HCT116 (cell line): ENCODE results near the gene STK31. TPM values are rescaled to one million over a fixed set of nuclear protein-coding genes. Genes with fewer than 3 reads are reported as not detected.

ENCODE experiments used
- ATAC-seq: fragments of 200-7000 bp; cut with Tn5 transposase; 2 replicates; pipeline ENCODE4 v1.9.1; 2020; ENCODE audit warnings: mild to moderate bottlenecking, moderate library complexity
- BruUV-seq: library from RNA; stranded (reverse); fragments of 400-500 nt; replicated peaks from 2 replicates; lab custom pipeline; 2021; lab: Mats Ljungman, UMichigan
- CTCF ChIA-PET: fragments of 300-600 bp; sonication (Branson Sonifier 250); formaldehyde crosslinking; loops from one replicate; lab custom pipeline; 2021; ENCODE audit warnings: antibody characterized with exemption; lab: Charles Lee
- POLR2A ChIA-PET: fragments of 300-600, 350-600 bp; sonication (Branson Sonifier 250); formaldehyde crosslinking; loops from one replicate; lab custom pipeline; 2021; ENCODE audit warnings: antibody characterized with exemption; lab: Charles Lee
- RAD21 ChIA-PET, 2 experiments: fragments of 300-600 bp; sonication (Branson Sonifier 250); formaldehyde crosslinking; loops; one replicate each; lab custom pipeline; 2023; ENCODE audit warnings: low total read pairs in 2 of 2; ENCODE audit not compliant: uncharacterized antibody in 2 of 2, unreplicated experiment in 2 of 2, low non-redundant PET in 1 of 2; lab: Charles Lee
- DNase-seq: peaks from one replicate; pipeline ENCODE4 v3.0.0-alpha.2; 2010; ENCODE audit warnings: low read depth, low spot score
- H2AFZ ChIP-seq: fragments of 200-600 bp; shearing (Covaris generic), sonication (generic); 2 replicates; pipeline ENCODE4 v1.6.1; 2017; ENCODE audit warnings: low read depth, mixed run types, mixed read lengths, antibody characterized with exemption, low read length; ENCODE audit not compliant: poor library complexity, severe bottlenecking
- H3K27ac ChIP-seq: 2 replicates; pipeline ENCODE4 v1.5.1; 2012; ENCODE audit warnings: low read depth, low read length
- H3K27me3 ChIP-seq: fragments of 200-600 bp; sonication (generic); 2 replicates; pipeline ENCODE4 v1.6.1; 2016; ENCODE audit warnings: mixed run types, low read length, mixed read lengths; ENCODE audit not compliant: insufficient read depth
- H3K36me3 ChIP-seq, 2 experiments: fragments of 200-500 bp in 1 of 2; fragments of 200-600 bp in 1 of 2; sonication (Bioruptor generic) in 1 of 2; sonication (generic) in 1 of 2; 2 replicates each; pipeline versions ENCODE4 v1.5.1 to v1.6.1; 2014 to 2016; ENCODE audit warnings: low read length in 2 of 2, inconsistent platforms in 1 of 2, mixed read lengths in 1 of 2, mixed run types in 1 of 2; ENCODE audit not compliant: insufficient read depth in 2 of 2, control insufficient read depth in 1 of 2
- H3K4me1 ChIP-seq, 2 experiments: fragments of 200-600 bp in 1 of 2; sonication (generic) in 1 of 2; 2 replicates each; pipeline versions ENCODE4 v1.5.1 to v1.6.1; 2012 to 2017; ENCODE audit warnings: low read length in 2 of 2, inconsistent platforms in 1 of 2, mild to moderate bottlenecking in 1 of 2, mixed read lengths in 1 of 2, mixed run types in 1 of 2, moderate library complexity in 1 of 2; ENCODE audit not compliant: insufficient read depth in 2 of 2, control insufficient read depth in 1 of 2
- H3K4me2 ChIP-seq: fragments of 200-600 bp; sonication (generic); 2 replicates; pipeline ENCODE4 v1.6.1; 2017; ENCODE audit warnings: mixed run types, low read length, mixed read lengths
- H3K4me3 ChIP-seq, 2 experiments: fragments of 200-600 bp in 1 of 2; sonication (generic) in 1 of 2; replicated peaks in 1 of 2; 2 replicates each; pipeline ENCODE4 v1.5.1; 2011 to 2016; ENCODE audit warnings: low read length in 2 of 2, control low read depth in 1 of 2, low read depth in 1 of 2, mild to moderate bottlenecking in 1 of 2, mixed read lengths in 1 of 2, mixed run types in 1 of 2
- H3K79me2 ChIP-seq: fragments of 200-600 bp; sonication (generic); 2 replicates; pipeline ENCODE4 v1.6.1; 2017; ENCODE audit warnings: mild to moderate bottlenecking, mixed run types, low read length, moderate library complexity, mixed read lengths; ENCODE audit not compliant: insufficient read depth
- H3K9ac ChIP-seq: fragments of 200-600 bp; sonication (generic); 2 replicates; pipeline ENCODE4 v1.6.1; 2016; ENCODE audit warnings: low read length, mixed read lengths
- H3K9me2 ChIP-seq: fragments of 200-600 bp; sonication (generic), shearing (Covaris generic); 2 replicates; pipeline ENCODE4 v1.6.1; 2017; ENCODE audit warnings: mixed run types, mild to moderate bottlenecking, moderate library complexity; ENCODE audit not compliant: insufficient read depth
- H3K9me3 ChIP-seq, 2 experiments: fragments of 200-500 bp in 1 of 2; fragments of 200-600 bp in 1 of 2; sonication (Bioruptor generic) in 1 of 2; sonication (generic) in 1 of 2; 2 replicates each; pipeline ENCODE4 v1.6.1; 2014 to 2017; ENCODE audit warnings: low read length in 2 of 2, mixed read lengths in 2 of 2, inconsistent platforms in 1 of 2, low read depth in 1 of 2, mild to moderate bottlenecking in 1 of 2, mixed run types in 1 of 2, moderate library complexity in 1 of 2; ENCODE audit not compliant: control insufficient read depth in 1 of 2, insufficient read depth in 1 of 2
- H4K20me1 ChIP-seq: fragments of 200-600 bp; sonication (generic), shearing (Covaris generic); 2 replicates; pipeline ENCODE4 v1.6.1; 2017; ENCODE audit warnings: mixed run types, mild to moderate bottlenecking, moderate library complexity; ENCODE audit not compliant: insufficient read depth
- CBX3 ChIP-seq: IDR thresholded peaks from 2 replicates; pipeline ENCODE4 v1.6.1; 2012; ENCODE audit warnings: low read depth
- CEBPB ChIP-seq: IDR thresholded peaks from 2 replicates; pipeline ENCODE4 v1.6.1; 2012; ENCODE audit warnings: low read depth
- ELF1 ChIP-seq: IDR thresholded peaks from 2 replicates; pipeline ENCODE4 v1.6.1; 2012; ENCODE audit warnings: low read depth, borderline replicate concordance
- EZH2phosphoT487 ChIP-seq: fragments of 200-600 bp; IDR thresholded peaks from 2 replicates; pipeline ENCODE4 v1.6.1; 2018; ENCODE audit warnings: antibody characterized with exemption, borderline replicate concordance
- JUND ChIP-seq: IDR thresholded peaks from 2 replicates; pipeline ENCODE4 v1.6.1; 2012
- POLR2A ChIP-seq: IDR thresholded peaks from 2 replicates; pipeline ENCODE4 v1.7.0; 2011; ENCODE audit warnings: borderline replicate concordance; ENCODE audit not compliant: insufficient read depth, insufficient read length; ENCODE audit errors: extremely low read depth
- POLR2AphosphoS5 ChIP-seq: IDR thresholded peaks from 2 replicates; pipeline ENCODE4 v1.6.1; 2011; ENCODE audit warnings: mild to moderate bottlenecking, low read depth, low read length, moderate library complexity
- SP1 ChIP-seq: IDR thresholded peaks from 2 replicates; pipeline ENCODE4 v1.6.1; 2012; ENCODE audit warnings: low read depth
- TCF7L2 ChIP-seq: IDR thresholded peaks from 2 replicates; pipeline ENCODE4 v1.7.0; 2011; ENCODE audit warnings: borderline replicate concordance, inconsistent platforms; ENCODE audit not compliant: insufficient read depth, insufficient read length; ENCODE audit errors: extremely low read depth
- YY1 ChIP-seq: IDR thresholded peaks from 2 replicates; pipeline ENCODE4 v1.6.1; 2011; ENCODE audit warnings: low read length, low read depth, moderate library complexity, mild to moderate bottlenecking; ENCODE audit not compliant: insufficient replicate concordance; ENCODE audit errors: extremely low read depth
- ZFX ChIP-seq: fragments of 450-650 bp; IDR thresholded peaks from 2 replicates; pipeline ENCODE4 v1.6.1; 2017
- intact Hi-C: fragments of 100-400 bp; cut with micrococcal nuclease; formaldehyde crosslinking; loops from 2 replicates; pipeline ENCODE4 v1.10.0; 2022
- total RNA-seq: library from RNA; stranded (reverse); gene quantifications from one replicate; pipeline ENCODE4 v1.2.1, GENCODE V29; 2021; ENCODE audit not compliant: unreplicated experiment
- TF ChIP-seq, protein P1 (sequence below): IDR thresholded peaks from 2 replicates; pipeline ENCODE4 v1.6.1; 2012
- TF ChIP-seq, protein P2 (sequence below): IDR thresholded peaks from 2 replicates; pipeline ENCODE4 v1.6.1; 2012; ENCODE audit warnings: low read depth
- TF ChIP-seq, protein P3 (sequence below), 3 experiments: fragments of 200-600 bp in 1 of 3; sonication (generic) in 1 of 3; IDR thresholded peaks in 2 of 3; conservative IDR thresholded peaks in 1 of 3; 2 replicates each; pipeline ENCODE4 v1.5.1; 2012 to 2017; ENCODE audit warnings: low read depth in 2 of 3, low read length in 2 of 3, antibody characterized with exemption in 1 of 3, borderline replicate concordance in 1 of 3, control low read depth in 1 of 3, mild to moderate bottlenecking in 1 of 3, mixed read lengths in 1 of 3, mixed run types in 1 of 3, moderate library complexity in 1 of 3; ENCODE audit not compliant: insufficient read depth in 1 of 3

The STK31 gene
- total RNA-seq, 1 experiment from 2014 or later = not detected

DNA sequence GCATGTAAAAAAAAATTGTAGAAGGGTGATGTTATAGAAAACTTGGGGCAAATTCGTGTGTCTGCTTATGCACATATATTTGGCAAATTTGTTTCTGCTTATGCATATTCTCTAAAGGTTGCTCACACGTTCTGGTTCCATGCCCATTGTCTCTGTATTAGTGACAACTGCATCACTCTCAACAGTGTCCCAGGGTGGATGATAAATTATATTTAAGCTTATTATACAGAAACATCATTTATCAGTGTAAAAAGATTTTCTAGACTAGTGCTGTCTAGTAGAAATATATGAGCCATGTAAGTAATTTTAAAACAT is 4.1 kb downstream of the STK31 start:
- ChIA-PET POLR2A (no interaction called here), RAD21 (interaction anchor here in 1 of 2 experiments (1.4 kb wide), 1 partner anchor 144 kb away, joined by 3 read pairs; no protein-coding TSS in a partner anchor), CTCF (interaction anchor here (1.1 to 7.1 kb wide), 6 partner anchors 17 to 441 kb away, joined by 3 to 49 read pairs (median 4); partner anchors contain the start of gene CCDC126)
- intact Hi-C loops = loop anchor here (5.0 kb wide), 1 partner anchor 442 kb away; no protein-coding TSS in a partner anchor
- no peak for TF ChIP-seq ELF1
- no peak for TF ChIP-seq POLR2AphosphoS5
- TF ChIP-seq, protein P1, sequence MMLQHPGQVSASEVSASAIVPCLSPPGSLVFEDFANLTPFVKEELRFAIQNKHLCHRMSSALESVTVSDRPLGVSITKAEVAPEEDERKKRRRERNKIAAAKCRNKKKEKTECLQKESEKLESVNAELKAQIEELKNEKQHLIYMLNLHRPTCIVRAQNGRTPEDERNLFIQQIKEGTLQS = no peak
- TF ChIP-seq POLR2A = no peak
- no peak for TF ChIP-seq ZFX
- Histone ChIP-seq H3K9me3 (no peaks in the 10 kb centered on the region), H3K36me3 (no peaks in the 10 kb centered on the region), H4K20me1 (no peaks in the 10 kb centered on the region), H3K79me2 (no peaks in the 10 kb centered on the region), H3K4me3 (no peak overlapping the region), H3K9me2 (no peaks in the 10 kb centered on the region), H3K4me2 (peak overlapping the region; percentile 23; the same call in 1 of the 2 replicates), H2AFZ (peak overlapping the region; percentile 64), H3K27me3 (no peaks in the 10 kb centered on the region), H3K9ac (no peak overlapping the region), H3K4me1 (peaks cover 0 to 17% of the 10 kb centered on the region in 2 experiments; a peak in 2 of 4 replicates), H3K27ac (no peak overlapping the region)
- BruUV-seq = no TSS peak
- no peak for DNase-seq
- ATAC-seq = peak; percentile 26; the same call in 1 of the 2 replicates

DNA sequence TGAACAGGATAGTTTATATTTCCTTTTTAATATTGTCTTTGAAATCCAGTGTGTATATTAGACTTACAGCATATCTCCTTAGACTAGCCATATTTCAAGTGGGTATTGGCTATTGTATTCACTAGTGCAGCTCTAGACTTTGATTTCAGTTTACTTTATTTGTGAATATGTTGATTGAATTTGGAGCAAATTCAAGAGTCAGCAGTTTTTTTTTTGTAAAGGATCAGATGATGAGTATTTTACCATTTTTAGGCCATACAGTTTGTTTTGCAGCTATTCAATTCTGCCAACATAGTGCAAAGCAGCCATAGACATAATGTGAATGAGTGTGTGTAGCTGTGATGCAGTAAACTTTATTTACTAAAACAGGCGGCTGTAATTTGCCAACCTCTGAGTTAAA is 4.6 kb downstream of the STK31 start:
- Histone ChIP-seq H3K9ac (no peak overlapping the region), H3K27ac (no peak overlapping the region), H3K4me1 (peaks cover 0 to 17% of the 10 kb centered on the region in 2 experiments; a peak in 2 of 4 replicates), H3K4me2 (no peak overlapping the region), H2AFZ (no peak overlapping the region), H3K4me3 (no peak overlapping the region), H3K27me3 (no peaks in the 10 kb centered on the region), H3K79me2 (no peaks in the 10 kb centered on the region), H3K9me2 (no peaks in the 10 kb centered on the region), H3K36me3 (no peaks in the 10 kb centered on the region), H3K9me3 (no peaks in the 10 kb centered on the region), H4K20me1 (no peaks in the 10 kb centered on the region)
- POLR2A ChIA-PET = no interaction called here
- TF ChIP-seq CEBPB = no peak
- TF ChIP-seq TCF7L2 = no peak
- TF ChIP-seq, protein P2, sequence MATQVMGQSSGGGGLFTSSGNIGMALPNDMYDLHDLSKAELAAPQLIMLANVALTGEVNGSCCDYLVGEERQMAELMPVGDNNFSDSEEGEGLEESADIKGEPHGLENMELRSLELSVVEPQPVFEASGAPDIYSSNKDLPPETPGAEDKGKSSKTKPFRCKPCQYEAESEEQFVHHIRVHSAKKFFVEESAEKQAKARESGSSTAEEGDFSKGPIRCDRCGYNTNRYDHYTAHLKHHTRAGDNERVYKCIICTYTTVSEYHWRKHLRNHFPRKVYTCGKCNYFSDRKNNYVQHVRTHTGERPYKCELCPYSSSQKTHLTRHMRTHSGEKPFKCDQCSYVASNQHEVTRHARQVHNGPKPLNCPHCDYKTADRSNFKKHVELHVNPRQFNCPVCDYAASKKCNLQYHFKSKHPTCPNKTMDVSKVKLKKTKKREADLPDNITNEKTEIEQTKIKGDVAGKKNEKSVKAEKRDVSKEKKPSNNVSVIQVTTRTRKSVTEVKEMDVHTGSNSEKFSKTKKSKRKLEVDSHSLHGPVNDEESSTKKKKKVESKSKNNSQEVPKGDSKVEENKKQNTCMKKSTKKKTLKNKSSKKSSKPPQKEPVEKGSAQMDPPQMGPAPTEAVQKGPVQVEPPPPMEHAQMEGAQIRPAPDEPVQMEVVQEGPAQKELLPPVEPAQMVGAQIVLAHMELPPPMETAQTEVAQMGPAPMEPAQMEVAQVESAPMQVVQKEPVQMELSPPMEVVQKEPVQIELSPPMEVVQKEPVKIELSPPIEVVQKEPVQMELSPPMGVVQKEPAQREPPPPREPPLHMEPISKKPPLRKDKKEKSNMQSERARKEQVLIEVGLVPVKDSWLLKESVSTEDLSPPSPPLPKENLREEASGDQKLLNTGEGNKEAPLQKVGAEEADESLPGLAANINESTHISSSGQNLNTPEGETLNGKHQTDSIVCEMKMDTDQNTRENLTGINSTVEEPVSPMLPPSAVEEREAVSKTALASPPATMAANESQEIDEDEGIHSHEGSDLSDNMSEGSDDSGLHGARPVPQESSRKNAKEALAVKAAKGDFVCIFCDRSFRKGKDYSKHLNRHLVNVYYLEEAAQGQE = no peak
- TF ChIP-seq, protein P3, sequence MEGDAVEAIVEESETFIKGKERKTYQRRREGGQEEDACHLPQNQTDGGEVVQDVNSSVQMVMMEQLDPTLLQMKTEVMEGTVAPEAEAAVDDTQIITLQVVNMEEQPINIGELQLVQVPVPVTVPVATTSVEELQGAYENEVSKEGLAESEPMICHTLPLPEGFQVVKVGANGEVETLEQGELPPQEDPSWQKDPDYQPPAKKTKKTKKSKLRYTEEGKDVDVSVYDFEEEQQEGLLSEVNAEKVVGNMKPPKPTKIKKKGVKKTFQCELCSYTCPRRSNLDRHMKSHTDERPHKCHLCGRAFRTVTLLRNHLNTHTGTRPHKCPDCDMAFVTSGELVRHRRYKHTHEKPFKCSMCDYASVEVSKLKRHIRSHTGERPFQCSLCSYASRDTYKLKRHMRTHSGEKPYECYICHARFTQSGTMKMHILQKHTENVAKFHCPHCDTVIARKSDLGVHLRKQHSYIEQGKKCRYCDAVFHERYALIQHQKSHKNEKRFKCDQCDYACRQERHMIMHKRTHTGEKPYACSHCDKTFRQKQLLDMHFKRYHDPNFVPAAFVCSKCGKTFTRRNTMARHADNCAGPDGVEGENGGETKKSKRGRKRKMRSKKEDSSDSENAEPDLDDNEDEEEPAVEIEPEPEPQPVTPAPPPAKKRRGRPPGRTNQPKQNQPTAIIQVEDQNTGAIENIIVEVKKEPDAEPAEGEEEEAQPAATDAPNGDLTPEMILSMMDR (IDR thresholded peaks at IDR 0.05 in 2 of 3, conservative IDR thresholded peaks at IDR 0.05 in 1 of 3; ENCODE audit: borderline replicate concordance in 1 of 3, insufficient read depth in 1 of 3, low read depth in 2 of 3, low read length in 2 of 3) = no peak
- TF ChIP-seq POLR2AphosphoS5 = no peak
- no peak for TF ChIP-seq JUND
- TF ChIP-seq CBX3 = no peak
- TF ChIP-seq YY1 = no peak
- TF ChIP-seq, protein P1 = no peak
- no peak for TF ChIP-seq ELF1
- TF ChIP-seq SP1 = no peak
- no peak for TF ChIP-seq EZH2phosphoT487
- intact Hi-C loops = loop anchor here (5.0 kb wide), 1 partner anchor 442 kb away; no protein-coding TSS in a partner anchor
- no TSS peak for BruUV-seq
- no peak for DNase-seq
- ATAC-seq = no peak
- CTCF ChIA-PET = interaction anchor here (1.3 to 7.1 kb wide), 4 partner anchors 18 to 170 kb away, joined by 3 to 49 read pairs (median 12); no protein-coding TSS in a partner anchor
- RAD21 ChIA-PET = no interaction called here
